ENCODE results near the gene ZGPAT. TPM values are rescaled to one million over a fixed set of nuclear protein-coding genes. Genes with fewer than 3 reads are reported as not detected.

ZGPAT gene
- total and polyA plus RNA-seq, 2 of the 13 experiments (the other 11 are each of a cell fraction or from before 2014, with no cell fraction given) = 23.0 to 41.9 TPM

GRCh38 chr20:63736893-63737694 lies 29.3 kb downstream of the ZGPAT start (continued):
- TF ChIP-seq, protein P1, sequence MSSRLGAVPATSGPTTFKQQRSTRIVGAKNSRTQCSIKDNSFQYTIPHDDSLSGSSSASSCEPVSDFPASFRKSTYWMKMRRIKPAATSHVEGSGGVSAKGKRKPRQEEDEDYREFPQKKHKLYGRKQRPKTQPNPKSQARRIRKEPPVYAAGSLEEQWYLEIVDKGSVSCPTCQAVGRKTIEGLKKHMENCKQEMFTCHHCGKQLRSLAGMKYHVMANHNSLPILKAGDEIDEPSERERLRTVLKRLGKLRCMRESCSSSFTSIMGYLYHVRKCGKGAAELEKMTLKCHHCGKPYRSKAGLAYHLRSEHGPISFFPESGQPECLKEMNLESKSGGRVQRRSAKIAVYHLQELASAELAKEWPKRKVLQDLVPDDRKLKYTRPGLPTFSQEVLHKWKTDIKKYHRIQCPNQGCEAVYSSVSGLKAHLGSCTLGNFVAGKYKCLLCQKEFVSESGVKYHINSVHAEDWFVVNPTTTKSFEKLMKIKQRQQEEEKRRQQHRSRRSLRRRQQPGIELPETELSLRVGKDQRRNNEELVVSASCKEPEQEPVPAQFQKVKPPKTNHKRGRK (CRISPR knock-in tag; IDR thresholded peaks at IDR 0.05) = no peak
- TF ChIP-seq HNF4G (IDR thresholded peaks at IDR 0.05; ENCODE audit: borderline replicate concordance, low read depth, low read length) (no peak), HNF4G (CRISPR knock-in tag; IDR thresholded peaks at IDR 0.05; ENCODE audit: borderline replicate concordance, low read depth) (no peak; the same call in 1 of the 2 replicates), ZNF580 (CRISPR knock-in tag; IDR thresholded peaks at IDR 0.05; ENCODE audit: borderline replicate concordance, low read depth) (no peak; the same call in 1 of the 2 replicates), SNAPC4 (CRISPR knock-in tag; IDR thresholded peaks at IDR 0.05) (no peak; the same call in 1 of the 2 replicates), HNF4A (CRISPR knock-in tag; IDR thresholded peaks at IDR 0.05) (no peak), ZSCAN20 (CRISPR knock-in tag; IDR thresholded peaks at IDR 0.05; ENCODE audit: borderline replicate concordance) (no peak), ZNF446 (CRISPR knock-in tag; IDR thresholded peaks at IDR 0.05) (no peak), ATF7-NPFF (CRISPR knock-in tag; IDR thresholded peaks at IDR 0.05; ENCODE audit: low read depth) (peak; percentile 96), TFDP1 (CRISPR knock-in tag; IDR thresholded peaks at IDR 0.05; ENCODE audit: borderline replicate concordance) (no peak), TOE1 (CRISPR knock-in tag; IDR thresholded peaks at IDR 0.05) (no peak), HIVEP1 (CRISPR knock-in tag; IDR thresholded peaks at IDR 0.05) (peak; percentile 82; the same call in 1 of the 2 replicates), ZNF841 (CRISPR knock-in tag; IDR thresholded peaks at IDR 0.05; ENCODE audit: borderline replicate concordance) (no peak; the same call in 1 of the 2 replicates), ATF1 (CRISPR knock-in tag; IDR thresholded peaks at IDR 0.05) (no peak), SNAI1 (CRISPR knock-in tag; IDR thresholded peaks at IDR 0.05; ENCODE audit: borderline replicate concordance) (peak; percentile 48; the same call in 1 of the 2 replicates), ZBTB8A (CRISPR knock-in tag; IDR thresholded peaks at IDR 0.05; ENCODE audit: borderline replicate concordance, low read depth) (no peak), ZNF460 (CRISPR knock-in tag; IDR thresholded peaks at IDR 0.05; ENCODE audit: borderline replicate concordance) (no peak)
- TF ChIP-seq, protein P2, sequence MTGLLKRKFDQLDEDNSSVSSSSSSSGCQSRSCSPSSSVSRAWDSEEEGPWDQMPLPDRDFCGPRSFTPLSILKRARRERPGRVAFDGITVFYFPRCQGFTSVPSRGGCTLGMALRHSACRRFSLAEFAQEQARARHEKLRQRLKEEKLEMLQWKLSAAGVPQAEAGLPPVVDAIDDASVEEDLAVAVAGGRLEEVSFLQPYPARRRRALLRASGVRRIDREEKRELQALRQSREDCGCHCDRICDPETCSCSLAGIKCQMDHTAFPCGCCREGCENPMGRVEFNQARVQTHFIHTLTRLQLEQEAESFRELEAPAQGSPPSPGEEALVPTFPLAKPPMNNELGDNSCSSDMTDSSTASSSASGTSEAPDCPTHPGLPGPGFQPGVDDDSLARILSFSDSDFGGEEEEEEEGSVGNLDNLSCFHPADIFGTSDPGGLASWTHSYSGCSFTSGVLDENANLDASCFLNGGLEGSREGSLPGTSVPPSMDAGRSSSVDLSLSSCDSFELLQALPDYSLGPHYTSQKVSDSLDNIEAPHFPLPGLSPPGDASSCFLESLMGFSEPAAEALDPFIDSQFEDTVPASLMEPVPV (CRISPR knock-in tag; IDR thresholded peaks at IDR 0.05) = peak; percentile 41; the same call in 1 of the 2 replicates
